Rectal smooth muscle tissue (tissue), 1 donor: Measurements from ENCODE around the gene NKD2.
"Not testable (repeated sequence)": the region's sequence is repeated elsewhere in the genome, so short reads cannot be mapped to it uniquely, and the experiment has no call there.

Experiments
- H3K27ac ChIP-seq: one replicate; pipeline ENCODE4 v1.7.0; 2013; ENCODE audit warnings: low read depth, low read length, inconsistent platforms
- H3K27me3 ChIP-seq: one replicate; pipeline ENCODE4 v1.7.0; 2013; ENCODE audit warnings: low read length; ENCODE audit not compliant: control insufficient read depth, insufficient read depth
- H3K36me3 ChIP-seq: one replicate; pipeline ENCODE4 v1.7.0; 2013; ENCODE audit warnings: low read length; ENCODE audit not compliant: control insufficient read depth, insufficient read depth
- H3K4me1 ChIP-seq: one replicate; pipeline ENCODE4 v1.7.0; 2013; ENCODE audit warnings: low read length; ENCODE audit not compliant: control insufficient read depth, insufficient read depth
- H3K4me3 ChIP-seq: one replicate; pipeline ENCODE4 v1.7.0; 2013; ENCODE audit warnings: low read length
- H3K9ac ChIP-seq: one replicate; pipeline ENCODE4 v1.7.0; 2013; ENCODE audit warnings: low read length

Gene NKD2

DNA sequence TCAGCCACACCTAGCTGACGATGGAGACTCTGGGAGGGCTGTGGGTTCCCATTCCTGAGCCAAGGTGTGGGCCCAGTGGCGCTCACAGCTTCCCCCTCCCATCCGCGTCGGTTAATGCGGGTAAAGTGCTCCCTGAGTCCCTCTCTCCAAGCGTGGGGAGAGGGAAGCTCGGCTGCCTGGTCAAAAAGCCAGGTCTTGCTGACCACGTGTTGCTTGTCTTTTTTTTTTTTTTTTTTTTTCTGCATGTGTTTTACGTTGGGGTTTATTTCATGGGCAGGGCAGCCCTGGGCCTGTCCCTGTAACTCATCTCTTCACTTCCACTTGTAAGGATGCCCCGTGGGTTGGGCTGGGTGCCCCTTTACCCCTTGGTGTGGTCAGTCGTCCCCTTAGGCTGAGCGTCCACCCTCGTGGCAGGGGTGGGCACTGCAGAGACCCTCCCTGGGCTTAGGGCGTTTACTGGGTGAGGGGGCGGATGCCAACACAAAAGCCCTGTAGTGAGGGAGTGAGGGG lies 11.9 kb downstream of the NKD2 start:
- Histone ChIP-seq H3K4me3 (no peak overlapping the region), H3K9ac (no peak overlapping the region)

DNA sequence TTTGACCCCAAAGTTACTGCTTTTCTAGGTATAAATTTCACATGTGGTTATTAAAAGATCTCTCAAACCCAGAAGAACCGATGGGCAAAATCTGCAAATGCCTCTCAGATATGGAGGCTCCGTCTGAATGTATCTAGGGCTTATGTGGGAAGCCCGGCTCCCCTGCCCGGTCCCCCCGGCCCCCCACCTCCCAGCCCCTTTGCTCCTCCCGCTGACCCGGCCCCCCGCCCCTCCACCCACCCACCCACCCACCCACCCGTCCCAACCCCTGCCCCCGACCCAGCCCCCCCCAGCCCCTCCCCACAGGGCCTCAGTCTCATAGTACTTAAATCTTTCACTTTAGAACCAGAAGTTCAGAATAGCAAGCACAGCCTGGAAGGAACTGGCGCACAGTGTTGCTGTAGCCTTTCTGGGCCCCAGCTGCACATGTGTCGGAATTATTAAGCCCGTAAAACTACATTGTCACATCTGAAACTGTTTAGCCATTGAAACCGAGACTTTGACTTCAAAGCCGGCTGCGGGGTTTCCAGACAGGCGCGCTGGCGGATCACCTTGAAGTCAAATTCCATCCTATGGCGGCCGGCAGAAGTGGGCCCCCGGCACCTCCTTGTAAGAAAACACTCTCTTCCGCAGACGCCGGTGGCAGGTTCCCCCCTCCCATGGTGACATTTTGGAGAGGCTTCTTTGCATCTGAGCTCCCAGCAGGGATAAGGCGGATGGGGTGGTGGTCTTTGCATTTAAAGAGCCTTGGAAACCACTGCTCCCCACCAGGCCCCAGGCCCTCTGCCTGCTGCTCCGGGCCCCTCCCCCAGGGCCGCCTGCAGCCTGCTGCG lies 12.8 kb downstream of the NKD2 start:
- no peak overlapping the region for H3K9ac ChIP-seq
- no peaks in the 10 kb centered on the region for H3K27me3 ChIP-seq
- H3K4me3 ChIP-seq = no peak overlapping the region
- H3K4me1 ChIP-seq = no peaks in the 10 kb centered on the region
- no peak overlapping the region for H3K27ac ChIP-seq
- H3K36me3 ChIP-seq = no peaks in the 10 kb centered on the region

More for the DNA sequence above, 11.9 kb downstream of the NKD2 start:
- H3K4me1 ChIP-seq = no peaks in the 10 kb centered on the region
- H3K27me3 ChIP-seq = no peaks in the 10 kb centered on the region
- no peaks in the 10 kb centered on the region for H3K36me3 ChIP-seq
- H3K27ac ChIP-seq = no peak overlapping the region

DNA sequence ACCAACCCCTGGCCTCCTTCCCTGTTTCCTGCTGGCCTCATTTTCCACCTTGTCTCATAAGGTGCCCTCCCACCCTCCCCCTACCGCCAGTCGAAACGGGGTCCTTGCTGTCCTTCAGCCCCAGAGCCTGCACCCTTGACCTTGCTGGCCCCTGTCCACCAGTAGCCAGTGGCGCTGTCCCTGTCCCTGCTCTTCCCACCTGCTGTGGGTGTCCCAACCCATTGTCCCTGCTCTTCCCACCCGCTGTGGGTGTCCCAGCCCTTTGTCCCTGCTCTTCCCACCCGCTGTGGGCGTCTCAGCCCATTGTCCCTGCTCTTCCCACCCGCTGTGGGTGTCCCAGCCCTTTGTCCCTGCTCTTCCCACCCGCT lies 13.4 kb downstream of the NKD2 start:
- not testable (repeated sequence) for H3K27ac ChIP-seq, H3K4me3 ChIP-seq, H3K36me3 ChIP-seq, H3K9ac ChIP-seq, H3K27me3 ChIP-seq, H3K4me1 ChIP-seq

DNA sequence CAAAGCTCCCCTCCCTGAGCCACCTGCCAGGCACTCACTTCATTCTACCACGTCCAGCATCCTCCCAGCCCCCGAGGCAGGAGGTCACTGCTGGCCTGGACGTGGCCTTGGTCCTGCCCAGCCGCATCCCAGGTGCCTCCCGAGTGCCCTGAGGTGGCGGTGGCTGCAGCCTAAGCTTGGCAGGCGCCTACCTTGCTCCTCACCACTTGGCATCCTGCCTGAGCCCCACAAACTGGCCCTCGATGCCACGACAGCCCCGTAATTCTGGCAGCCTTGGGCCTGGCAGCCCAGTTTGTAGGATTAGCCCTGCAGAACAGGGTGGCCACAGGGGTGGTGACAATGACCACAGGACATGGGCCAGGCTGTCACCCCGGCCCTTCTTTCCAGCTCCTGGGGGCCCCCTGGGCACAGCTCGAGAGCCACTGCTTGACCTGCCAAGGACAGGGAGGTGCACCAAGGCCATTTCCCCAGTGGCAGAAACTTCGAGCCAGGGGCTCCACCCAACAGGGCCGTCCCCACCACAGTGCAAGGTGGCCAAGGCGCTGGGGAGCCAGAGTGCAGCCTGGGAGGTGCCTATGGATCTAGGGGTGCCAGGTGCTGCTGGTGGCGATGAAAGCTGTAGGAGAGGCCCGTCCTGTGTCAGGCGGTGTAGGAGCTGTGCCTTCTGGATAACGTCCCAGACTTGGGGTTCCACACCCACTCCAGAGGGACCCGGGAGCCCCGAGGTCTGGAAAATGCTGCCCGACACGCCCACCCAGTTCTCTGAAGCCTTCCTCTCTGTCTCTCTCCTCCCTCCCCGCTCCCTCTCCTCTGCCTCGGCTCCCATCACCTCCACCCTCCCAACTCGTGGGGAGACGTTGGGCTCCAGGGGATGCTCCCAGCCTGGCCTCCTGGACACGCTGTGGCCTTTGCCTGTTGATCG lies 18.4 kb downstream of the NKD2 start:
- H3K36me3 ChIP-seq = no peaks in the 10 kb centered on the region
- H3K9ac ChIP-seq = no peak overlapping the region
- H3K27me3 ChIP-seq = no peaks in the 10 kb centered on the region
- H3K4me1 ChIP-seq = no peaks in the 10 kb centered on the region
- H3K4me3 ChIP-seq = no peak overlapping the region
- H3K27ac ChIP-seq = no peak overlapping the region

DNA sequence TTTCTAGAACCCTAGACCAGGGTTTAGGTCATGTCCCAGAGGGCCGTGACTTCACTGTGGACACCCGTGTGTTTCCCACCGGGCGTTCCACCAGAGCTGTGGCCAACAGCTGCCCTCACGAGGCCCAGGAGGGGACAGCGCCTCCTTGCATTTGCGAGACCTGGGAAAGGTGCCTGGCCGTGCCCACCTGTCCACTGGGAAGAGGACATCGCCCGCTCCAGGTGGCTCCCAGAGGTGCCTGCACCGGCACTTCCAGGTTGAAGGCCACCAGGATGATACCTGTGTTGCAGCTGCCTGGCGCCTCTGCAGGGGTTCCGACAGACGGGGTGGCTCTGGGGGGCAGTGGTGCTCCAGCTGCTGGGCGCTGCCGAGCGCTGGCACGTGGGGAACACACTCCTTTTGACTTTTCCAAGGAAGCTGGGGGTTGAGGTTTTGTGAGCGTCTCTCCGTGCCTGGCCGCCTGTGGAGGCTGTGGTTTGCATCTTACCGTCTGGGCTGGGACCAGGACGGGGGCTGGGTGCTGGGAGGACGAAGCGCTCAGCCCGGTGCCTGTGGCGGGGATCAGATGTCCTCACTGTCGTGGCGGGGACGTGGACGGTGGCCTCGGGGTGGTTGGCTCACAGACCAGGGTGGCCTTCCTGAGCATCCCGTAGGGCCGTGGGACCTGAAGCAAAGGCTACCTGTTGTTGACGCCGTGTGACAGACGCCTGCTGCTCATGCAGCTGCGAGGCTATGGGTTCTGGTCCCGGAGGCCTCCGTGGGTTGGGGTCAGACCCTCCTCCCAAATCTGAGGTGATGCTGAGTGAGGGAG lies 19.2 kb downstream of the NKD2 start:
- H3K27ac ChIP-seq = no peak overlapping the region
- no peak overlapping the region for H3K9ac ChIP-seq
- no peak overlapping the region for H3K4me3 ChIP-seq
- H3K27me3 ChIP-seq = no peaks in the 10 kb centered on the region
- no peaks in the 10 kb centered on the region for H3K36me3 ChIP-seq
- no peaks in the 10 kb centered on the region for H3K4me1 ChIP-seq

DNA sequence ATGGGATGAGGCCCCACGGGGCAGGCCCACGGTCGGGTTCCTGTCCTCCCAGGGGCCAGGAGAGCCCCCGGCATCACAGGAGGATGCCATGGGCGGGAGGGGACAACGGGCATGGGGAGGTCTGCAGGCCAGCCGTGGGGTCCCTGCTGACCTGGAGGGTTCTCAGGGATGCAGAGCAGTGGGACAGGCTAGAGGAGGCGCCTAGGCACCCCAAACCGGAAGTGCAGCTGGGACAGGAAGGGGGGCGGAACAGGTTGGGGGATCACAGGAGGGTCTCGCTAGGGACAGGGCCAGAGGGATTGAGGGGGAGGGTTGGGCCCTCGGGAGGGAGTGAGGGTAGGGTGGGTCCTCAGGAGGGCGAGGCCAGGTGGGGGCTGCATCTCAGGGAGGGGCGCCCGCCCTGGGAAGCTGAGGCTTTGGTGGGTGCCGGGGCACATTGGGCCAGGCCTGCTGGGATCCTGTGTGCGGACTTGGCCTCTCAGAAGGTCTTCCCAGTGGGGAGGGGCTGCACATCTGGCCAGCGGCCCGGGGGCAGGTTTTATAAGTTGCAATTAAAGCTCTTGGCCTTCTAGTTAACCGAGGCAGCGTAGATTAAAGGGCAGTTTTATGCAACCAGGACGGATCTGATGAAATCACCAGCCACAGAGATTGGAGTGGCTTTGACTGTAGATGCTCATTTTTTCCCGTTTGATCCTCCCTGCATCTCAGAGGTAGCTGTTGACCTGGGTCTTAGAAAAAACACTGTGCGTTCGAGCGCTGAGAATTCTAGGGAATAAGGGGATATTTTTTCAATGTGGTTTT lies 20.1 kb downstream of the NKD2 start:
- no peak overlapping the region for H3K4me3 ChIP-seq
- no peaks in the 10 kb centered on the region for H3K27me3 ChIP-seq
- H3K27ac ChIP-seq = no peak overlapping the region
- no peaks in the 10 kb centered on the region for H3K36me3 ChIP-seq
- H3K4me1 ChIP-seq = no peaks in the 10 kb centered on the region
- no peak overlapping the region for H3K9ac ChIP-seq

DNA sequence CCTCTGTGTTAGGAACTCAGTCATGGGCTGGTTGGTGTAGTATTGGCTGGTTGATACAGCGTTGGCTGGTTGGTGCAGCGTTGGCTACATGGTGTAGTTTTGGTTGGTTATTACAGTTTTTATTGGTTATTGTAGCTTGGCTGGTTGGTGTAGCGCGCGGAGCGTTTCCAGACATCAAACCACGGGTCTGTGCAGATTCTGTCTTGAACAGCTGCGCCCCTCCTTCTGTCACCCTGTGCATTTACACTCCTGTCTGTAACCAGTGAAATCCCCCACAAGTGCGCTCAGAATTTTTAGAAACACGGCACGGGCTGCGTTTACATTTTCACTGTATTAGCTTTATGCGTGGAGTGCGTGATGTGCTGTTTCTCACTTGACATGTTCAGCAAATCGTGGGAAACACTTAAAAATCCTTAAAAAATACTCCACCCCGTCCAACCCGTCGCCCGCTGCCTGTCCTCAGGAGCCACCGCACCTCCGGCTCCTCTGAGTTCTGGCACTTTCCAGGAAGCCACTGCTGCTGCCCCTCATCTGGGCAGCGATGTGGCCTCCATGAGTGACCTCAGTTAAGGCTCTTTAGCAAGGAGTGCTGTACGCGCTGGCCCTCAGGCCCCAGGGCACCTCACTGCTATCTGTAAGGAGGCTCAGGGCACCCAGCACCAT lies 20.8 kb downstream of the NKD2 start:
- Histone ChIP-seq H3K27me3 (no peaks in the 10 kb centered on the region), H3K4me3 (no peak overlapping the region), H3K9ac (no peak overlapping the region), H3K36me3 (no peaks in the 10 kb centered on the region), H3K27ac (no peak overlapping the region), H3K4me1 (no peaks in the 10 kb centered on the region)

DNA sequence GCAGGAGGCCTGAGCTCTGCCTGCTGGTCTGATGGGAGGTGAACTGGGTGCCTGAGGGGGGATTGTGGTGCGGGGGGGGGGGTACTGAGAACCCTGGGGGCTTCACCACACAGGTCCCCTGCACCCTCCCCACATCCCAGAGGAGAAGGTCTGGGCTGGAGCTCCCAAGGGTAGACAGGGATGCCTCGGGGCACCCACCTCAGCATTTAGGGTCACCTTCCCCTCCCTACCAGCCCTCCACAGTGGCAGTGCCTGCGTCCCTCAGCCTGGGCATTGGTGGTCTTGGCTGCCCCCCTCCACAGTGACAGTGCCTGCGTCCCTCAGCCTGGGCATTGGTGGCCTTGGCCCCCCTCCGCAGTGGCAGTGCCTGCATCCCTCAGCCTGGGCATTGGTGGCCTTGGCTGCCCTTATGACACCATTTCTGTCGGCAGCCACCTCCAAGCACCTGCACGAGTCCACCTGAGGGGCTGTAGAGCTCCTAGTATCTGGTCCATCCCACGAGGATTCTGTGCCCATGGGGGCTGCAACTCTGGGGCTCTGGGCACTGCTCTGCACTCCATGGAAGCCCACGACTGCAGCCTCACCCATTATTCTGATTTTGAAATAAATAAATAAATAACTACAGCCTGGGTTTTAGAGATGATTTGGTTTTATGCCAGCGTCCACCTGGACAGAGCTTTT lies 21.5 kb downstream of the NKD2 start:
- Histone ChIP-seq H3K27ac (no peak overlapping the region), H3K9ac (no peak overlapping the region), H3K4me3 (no peak overlapping the region), H3K36me3 (no peaks in the 10 kb centered on the region), H3K4me1 (no peaks in the 10 kb centered on the region), H3K27me3 (no peaks in the 10 kb centered on the region)

DNA sequence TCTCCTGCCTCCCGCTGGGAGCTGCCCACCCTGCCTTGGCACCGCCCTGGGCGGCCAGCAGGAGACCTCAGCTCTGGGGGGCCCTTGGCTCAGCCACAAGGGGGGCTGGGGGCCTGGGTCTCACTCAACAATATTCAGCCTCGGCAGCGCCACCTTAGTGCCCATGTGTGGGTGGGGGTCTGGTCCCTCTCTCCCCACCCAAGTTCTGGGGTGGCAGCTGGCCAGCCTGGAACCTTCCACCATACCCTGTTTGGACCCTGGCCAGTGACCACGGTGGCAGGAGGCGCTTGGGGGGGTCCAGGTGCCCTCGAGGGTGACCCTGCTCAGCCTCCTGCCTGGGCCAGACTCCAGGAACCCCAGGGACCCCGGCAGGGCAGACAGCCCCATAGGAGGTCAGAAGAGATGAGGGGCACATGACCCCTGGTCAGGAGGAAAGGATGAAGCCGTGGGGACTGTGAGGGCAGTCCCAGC lies 22.2 kb downstream of the NKD2 start:
- H3K27ac ChIP-seq = no peak overlapping the region
- no peaks in the 10 kb centered on the region for H3K27me3 ChIP-seq
- H3K4me3 ChIP-seq = no peak overlapping the region
- H3K4me1 ChIP-seq = no peaks in the 10 kb centered on the region
- H3K36me3 ChIP-seq = no peaks in the 10 kb centered on the region
- H3K9ac ChIP-seq = no peak overlapping the region

DNA sequence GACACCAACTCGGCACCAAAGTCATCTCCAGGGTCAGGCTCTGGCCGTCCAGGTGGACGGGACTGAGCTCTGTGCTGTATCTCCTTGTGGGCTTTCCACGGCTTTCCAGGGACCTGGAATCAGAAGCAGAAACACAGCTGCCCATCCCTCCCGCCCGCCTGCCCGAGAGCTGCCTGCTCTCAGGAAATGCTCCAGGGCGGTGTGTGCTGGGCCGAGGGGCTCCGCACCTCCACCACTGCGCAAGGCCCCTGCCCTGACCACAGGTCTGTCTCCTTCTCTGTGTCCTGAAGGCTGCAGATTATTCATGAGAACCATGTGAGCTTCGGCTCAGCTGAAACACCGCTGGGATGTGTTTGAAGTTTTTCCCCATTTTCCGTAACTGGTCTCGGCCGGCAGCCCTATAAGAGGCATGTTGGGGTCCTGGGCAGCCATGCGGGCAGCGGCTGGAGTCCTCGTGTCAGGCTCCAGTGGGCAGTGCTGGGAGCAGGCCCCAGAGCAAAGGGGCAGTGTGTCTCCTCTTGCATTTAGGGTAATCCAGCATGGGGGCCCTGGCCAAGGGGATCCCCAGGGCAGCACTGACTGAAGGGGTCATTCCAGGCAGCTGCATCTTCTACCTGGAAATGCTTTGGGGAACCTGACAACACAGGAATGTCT lies 22.8 kb downstream of the NKD2 start:
- Histone ChIP-seq H3K27ac (no peak overlapping the region), H3K36me3 (no peaks in the 10 kb centered on the region), H3K9ac (no peak overlapping the region), H3K4me3 (no peak overlapping the region), H3K4me1 (no peaks in the 10 kb centered on the region), H3K27me3 (no peaks in the 10 kb centered on the region)
